H1 (cell line): ENCODE data around the gene PLK5. TPM values are rescaled to one million over a fixed set of nuclear protein-coding genes. Genes with fewer than 3 reads are reported as not detected.

Experiments
- ASH2L ChIP-seq: fragments of 200-600, 300-600 bp; sonication (generic); IDR thresholded peaks from one replicate; pipeline ENCODE4 v1.7.1; 2017; ENCODE audit warnings: low read length
- CHD2 ChIP-seq: IDR thresholded peaks from 2 replicates; pipeline ENCODE4 v1.6.1; 2012; ENCODE audit warnings: low read length, improper control_type of control experiment
- CTBP2 ChIP-seq: IDR thresholded peaks from 2 replicates; pipeline ENCODE4 v1.7.0; 2011; ENCODE audit warnings: borderline replicate concordance, mild to moderate bottlenecking, moderate library complexity, mixed read lengths, low read length; ENCODE audit not compliant: insufficient read depth, insufficient read length
- GABPA ChIP-seq: IDR thresholded peaks from 2 replicates; pipeline ENCODE4 v1.6.1; 2011; ENCODE audit warnings: mild to moderate bottlenecking, low read length, moderate library complexity, borderline replicate concordance; ENCODE audit not compliant: insufficient read depth
- TAF1 ChIP-seq: IDR thresholded peaks from 2 replicates; pipeline ENCODE4 v1.6.1; 2011; ENCODE audit warnings: mild to moderate bottlenecking, low read depth, low read length
- TEAD4 ChIP-seq: IDR thresholded peaks from 2 replicates; pipeline ENCODE4 v1.6.1; 2012; ENCODE audit warnings: low read depth, low read length, inconsistent platforms, mixed read lengths
- polyA plus RNA-seq, 7 experiments: library from polyadenylated mRNA; depleted of rRNA in 3 of 7; stranded (reverse) in 5 of 7; unstranded in 2 of 7; fragments of >200 nt in 5 of 7; fragments of 200-250 nt in 2 of 7; gene quantifications; 1 replicate in 5 of 7; 2 replicates in 1 of 7; 4 replicates in 1 of 7; pipeline versions ENCODE4 v1.2.1 to v1.2.3, GENCODE V29; 2011 to 2013; ENCODE audit warnings: missing spikeins in 2 of 7, mixed read lengths in 2 of 7
- total RNA-seq: library from RNA; stranded (reverse); fragmentation: NEBNext Ultra II Directional; extraction: Animal tissue kit (Norgen Biotek cat#: 25700); gene quantifications from 2 replicates; pipeline ENCODE4 v1.2.1, GENCODE V29; 2021
- TF ChIP-seq, protein P1 (sequence below): fragments of 300-600 bp; sonication (generic); IDR thresholded peaks from 2 replicates; pipeline ENCODE4 v1.7.1; 2012; ENCODE audit warnings: low read length, moderate library complexity, mild to moderate bottlenecking, inconsistent platforms; ENCODE audit not compliant: insufficient replicate concordance

Gene PLK5
- total and polyA plus RNA-seq, 2 of the 8 experiments (the other 6 are each of a cell fraction or from before 2014, with no cell fraction given) = 0.43 to 0.45 TPM

- TF ChIP-seq GABPA = no peak
- no peak for TF ChIP-seq ASH2L
- TF ChIP-seq, protein P1, sequence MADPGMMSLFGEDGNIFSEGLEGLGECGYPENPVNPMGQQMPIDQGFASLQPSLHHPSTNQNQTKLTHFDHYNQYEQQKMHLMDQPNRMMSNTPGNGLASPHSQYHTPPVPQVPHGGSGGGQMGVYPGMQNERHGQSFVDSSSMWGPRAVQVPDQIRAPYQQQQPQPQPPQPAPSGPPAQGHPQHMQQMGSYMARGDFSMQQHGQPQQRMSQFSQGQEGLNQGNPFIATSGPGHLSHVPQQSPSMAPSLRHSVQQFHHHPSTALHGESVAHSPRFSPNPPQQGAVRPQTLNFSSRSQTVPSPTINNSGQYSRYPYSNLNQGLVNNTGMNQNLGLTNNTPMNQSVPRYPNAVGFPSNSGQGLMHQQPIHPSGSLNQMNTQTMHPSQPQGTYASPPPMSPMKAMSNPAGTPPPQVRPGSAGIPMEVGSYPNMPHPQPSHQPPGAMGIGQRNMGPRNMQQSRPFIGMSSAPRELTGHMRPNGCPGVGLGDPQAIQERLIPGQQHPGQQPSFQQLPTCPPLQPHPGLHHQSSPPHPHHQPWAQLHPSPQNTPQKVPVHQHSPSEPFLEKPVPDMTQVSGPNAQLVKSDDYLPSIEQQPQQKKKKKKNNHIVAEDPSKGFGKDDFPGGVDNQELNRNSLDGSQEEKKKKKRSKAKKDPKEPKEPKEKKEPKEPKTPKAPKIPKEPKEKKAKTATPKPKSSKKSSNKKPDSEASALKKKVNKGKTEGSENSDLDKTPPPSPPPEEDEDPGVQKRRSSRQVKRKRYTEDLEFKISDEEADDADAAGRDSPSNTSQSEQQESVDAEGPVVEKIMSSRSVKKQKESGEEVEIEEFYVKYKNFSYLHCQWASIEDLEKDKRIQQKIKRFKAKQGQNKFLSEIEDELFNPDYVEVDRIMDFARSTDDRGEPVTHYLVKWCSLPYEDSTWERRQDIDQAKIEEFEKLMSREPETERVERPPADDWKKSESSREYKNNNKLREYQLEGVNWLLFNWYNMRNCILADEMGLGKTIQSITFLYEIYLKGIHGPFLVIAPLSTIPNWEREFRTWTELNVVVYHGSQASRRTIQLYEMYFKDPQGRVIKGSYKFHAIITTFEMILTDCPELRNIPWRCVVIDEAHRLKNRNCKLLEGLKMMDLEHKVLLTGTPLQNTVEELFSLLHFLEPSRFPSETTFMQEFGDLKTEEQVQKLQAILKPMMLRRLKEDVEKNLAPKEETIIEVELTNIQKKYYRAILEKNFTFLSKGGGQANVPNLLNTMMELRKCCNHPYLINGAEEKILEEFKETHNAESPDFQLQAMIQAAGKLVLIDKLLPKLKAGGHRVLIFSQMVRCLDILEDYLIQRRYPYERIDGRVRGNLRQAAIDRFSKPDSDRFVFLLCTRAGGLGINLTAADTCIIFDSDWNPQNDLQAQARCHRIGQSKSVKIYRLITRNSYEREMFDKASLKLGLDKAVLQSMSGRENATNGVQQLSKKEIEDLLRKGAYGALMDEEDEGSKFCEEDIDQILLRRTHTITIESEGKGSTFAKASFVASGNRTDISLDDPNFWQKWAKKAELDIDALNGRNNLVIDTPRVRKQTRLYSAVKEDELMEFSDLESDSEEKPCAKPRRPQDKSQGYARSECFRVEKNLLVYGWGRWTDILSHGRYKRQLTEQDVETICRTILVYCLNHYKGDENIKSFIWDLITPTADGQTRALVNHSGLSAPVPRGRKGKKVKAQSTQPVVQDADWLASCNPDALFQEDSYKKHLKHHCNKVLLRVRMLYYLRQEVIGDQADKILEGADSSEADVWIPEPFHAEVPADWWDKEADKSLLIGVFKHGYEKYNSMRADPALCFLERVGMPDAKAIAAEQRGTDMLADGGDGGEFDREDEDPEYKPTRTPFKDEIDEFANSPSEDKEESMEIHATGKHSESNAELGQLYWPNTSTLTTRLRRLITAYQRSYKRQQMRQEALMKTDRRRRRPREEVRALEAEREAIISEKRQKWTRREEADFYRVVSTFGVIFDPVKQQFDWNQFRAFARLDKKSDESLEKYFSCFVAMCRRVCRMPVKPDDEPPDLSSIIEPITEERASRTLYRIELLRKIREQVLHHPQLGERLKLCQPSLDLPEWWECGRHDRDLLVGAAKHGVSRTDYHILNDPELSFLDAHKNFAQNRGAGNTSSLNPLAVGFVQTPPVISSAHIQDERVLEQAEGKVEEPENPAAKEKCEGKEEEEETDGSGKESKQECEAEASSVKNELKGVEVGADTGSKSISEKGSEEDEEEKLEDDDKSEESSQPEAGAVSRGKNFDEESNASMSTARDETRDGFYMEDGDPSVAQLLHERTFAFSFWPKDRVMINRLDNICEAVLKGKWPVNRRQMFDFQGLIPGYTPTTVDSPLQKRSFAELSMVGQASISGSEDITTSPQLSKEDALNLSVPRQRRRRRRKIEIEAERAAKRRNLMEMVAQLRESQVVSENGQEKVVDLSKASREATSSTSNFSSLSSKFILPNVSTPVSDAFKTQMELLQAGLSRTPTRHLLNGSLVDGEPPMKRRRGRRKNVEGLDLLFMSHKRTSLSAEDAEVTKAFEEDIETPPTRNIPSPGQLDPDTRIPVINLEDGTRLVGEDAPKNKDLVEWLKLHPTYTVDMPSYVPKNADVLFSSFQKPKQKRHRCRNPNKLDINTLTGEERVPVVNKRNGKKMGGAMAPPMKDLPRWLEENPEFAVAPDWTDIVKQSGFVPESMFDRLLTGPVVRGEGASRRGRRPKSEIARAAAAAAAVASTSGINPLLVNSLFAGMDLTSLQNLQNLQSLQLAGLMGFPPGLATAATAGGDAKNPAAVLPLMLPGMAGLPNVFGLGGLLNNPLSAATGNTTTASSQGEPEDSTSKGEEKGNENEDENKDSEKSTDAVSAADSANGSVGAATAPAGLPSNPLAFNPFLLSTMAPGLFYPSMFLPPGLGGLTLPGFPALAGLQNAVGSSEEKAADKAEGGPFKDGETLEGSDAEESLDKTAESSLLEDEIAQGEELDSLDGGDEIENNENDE = no peak
- TF ChIP-seq CTBP2 = no peak
- TF ChIP-seq CHD2 = no peak
- no peak for TF ChIP-seq TAF1
- TF ChIP-seq TEAD4 = no peak
Observed at GRCh38 chr19:1549332-1549945, 25.6 kb downstream of the PLK5 start (continued).
